Measurements from ENCODE around the gene TTC34. TPM values are rescaled to one million over a fixed set of nuclear protein-coding genes. Genes with fewer than 3 reads are reported as not detected.
A peak's percentile ranks its signal among the peaks of the same experiment; 100 is the strongest.

TTC34 gene
- total and polyA plus RNA-seq, 3 experiments from 2014 or later = 0.17 to 1.1 (median 1.1) TPM

DNA sequence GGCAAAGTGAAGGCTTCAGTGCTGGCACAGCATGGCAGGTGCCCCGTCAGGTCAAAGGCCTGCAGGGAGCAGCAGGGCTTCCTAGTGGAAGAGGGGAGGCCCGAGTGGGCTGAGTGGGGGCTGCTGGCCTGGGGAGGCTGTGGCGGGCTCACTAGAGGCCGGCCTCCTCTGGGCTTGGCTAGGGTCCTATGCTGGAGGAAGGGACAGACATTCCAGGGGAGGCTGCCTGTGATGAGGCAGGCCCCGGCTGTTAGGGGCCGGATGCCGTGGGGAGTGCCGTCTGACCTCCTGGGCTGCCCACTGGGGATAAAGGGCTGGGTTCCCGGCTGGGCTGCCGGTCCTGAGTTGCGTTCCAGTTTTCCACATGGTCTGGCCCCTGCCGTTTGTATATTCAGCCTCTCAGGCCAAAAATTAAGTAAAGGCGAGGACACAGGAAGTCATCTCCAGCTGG is 193.8 kb downstream of the TTC34 start:
- H3K27ac ChIP-seq (ENCODE audit: low read depth, low read length) = no peak overlapping the region
- Mint-ChIP-seq H3K4me1 (peaks cover 0 to 1% (median 0%) of the 10 kb centered on the region in 3 donors), H3K36me3 (no peaks in the 10 kb centered on the region), H3K9me3 (no peaks in the 10 kb centered on the region), H3K4me3 (no peak overlapping the region), H3K27me3 (peaks cover 3% of the 10 kb centered on the region in 2 donors), H3K27ac (no peak overlapping the region)
- CTCF ChIA-PET = no interaction called here
- no peaks in the 10 kb centered on the region for H3K9me3 ChIP-seq (ENCODE audit: low read length)
- H3K4me1 ChIP-seq (ENCODE audit: insufficient read depth, low read length) = no peaks in the 10 kb centered on the region
- H3K4me3 ChIP-seq (ENCODE audit: low read length) = no peak overlapping the region
- no peak for DNase-seq
- POLR2A ChIA-PET = no interaction called here
- H3K36me3 ChIP-seq (ENCODE audit: insufficient read depth, low read length) = no peaks in the 10 kb centered on the region
- no peaks in the 10 kb centered on the region for H3K27me3 ChIP-seq (ENCODE audit: insufficient read depth, low read length, poor library complexity, severe bottlenecking)

GRCh38 chr1:2606881-2607621 is 194.4 kb downstream of the TTC34 start:
- H3K4me1 Mint-ChIP-seq = peaks cover 0 to 1% (median 0%) of the 10 kb centered on the region in 3 donors
- POLR2A ChIA-PET = no interaction called here

DNA sequence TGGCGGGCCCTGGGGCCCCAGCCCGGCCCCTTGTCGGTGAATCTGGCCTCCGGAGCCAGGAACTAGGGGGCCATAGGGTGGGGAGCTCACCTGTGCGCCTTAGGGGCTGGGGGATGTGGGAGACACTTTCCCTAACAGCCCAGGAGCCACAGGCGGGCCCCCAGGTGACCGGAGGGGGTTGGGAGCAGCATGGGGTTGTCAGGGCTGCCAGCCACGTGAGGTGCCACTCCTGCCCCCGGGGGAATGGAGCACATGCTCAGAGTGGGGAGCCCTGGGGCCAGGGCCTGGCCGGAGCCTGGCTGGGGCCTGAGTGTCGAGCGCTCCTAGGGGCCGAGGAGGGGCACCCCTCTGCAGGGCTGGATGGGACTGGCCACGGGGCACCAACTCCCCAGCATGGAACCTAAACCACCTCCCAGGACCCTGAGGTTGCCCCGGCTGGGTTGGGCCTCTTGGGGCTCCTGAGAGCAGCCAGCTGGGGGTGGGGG is 195.1 kb downstream of the TTC34 start:
- Histone ChIP-seq H3K36me3 (ENCODE audit: insufficient read depth, low read length) (no peaks in the 10 kb centered on the region), H3K27ac (ENCODE audit: low read depth, low read length) (no peak overlapping the region), H3K4me3 (ENCODE audit: low read length) (no peak overlapping the region), H3K4me1 (ENCODE audit: insufficient read depth, low read length) (no peaks in the 10 kb centered on the region), H3K27me3 (ENCODE audit: insufficient read depth, low read length, poor library complexity, severe bottlenecking) (no peaks in the 10 kb centered on the region), H3K9me3 (ENCODE audit: low read length) (no peaks in the 10 kb centered on the region)
- DNase-seq = no peak
- peaks cover 3 to 5% of the 10 kb centered on the region in 2 donors for H3K27me3 Mint-ChIP-seq
- no peak overlapping the region for H3K4me3 Mint-ChIP-seq
- H3K4me1 Mint-ChIP-seq = peaks cover 0 to 1% (median 0%) of the 10 kb centered on the region in 3 donors
- POLR2A ChIA-PET = no interaction called here
- H3K27ac Mint-ChIP-seq = no peak overlapping the region
- no peaks in the 10 kb centered on the region for H3K36me3 Mint-ChIP-seq
- H3K9me3 Mint-ChIP-seq = no peaks in the 10 kb centered on the region
- CTCF ChIA-PET = no interaction called here

More at GRCh38 chr1:2606881-2607621, 194.4 kb downstream of the TTC34 start:
- Histone ChIP-seq H3K27ac (ENCODE audit: low read depth, low read length) (no peak overlapping the region), H3K36me3 (ENCODE audit: insufficient read depth, low read length) (no peaks in the 10 kb centered on the region), H3K27me3 (ENCODE audit: insufficient read depth, low read length, poor library complexity, severe bottlenecking) (no peaks in the 10 kb centered on the region), H3K4me1 (ENCODE audit: insufficient read depth, low read length) (no peaks in the 10 kb centered on the region), H3K4me3 (ENCODE audit: low read length) (no peak overlapping the region), H3K9me3 (ENCODE audit: low read length) (no peaks in the 10 kb centered on the region)
- no peak overlapping the region for H3K27ac Mint-ChIP-seq
- CTCF ChIA-PET = no interaction called here
- peaks cover 1 to 5% of the 10 kb centered on the region in 2 donors for H3K27me3 Mint-ChIP-seq
- H3K36me3 Mint-ChIP-seq = no peaks in the 10 kb centered on the region
- H3K4me3 Mint-ChIP-seq = no peak overlapping the region
- H3K9me3 Mint-ChIP-seq = no peaks in the 10 kb centered on the region
- DNase-seq = no peak

DNA sequence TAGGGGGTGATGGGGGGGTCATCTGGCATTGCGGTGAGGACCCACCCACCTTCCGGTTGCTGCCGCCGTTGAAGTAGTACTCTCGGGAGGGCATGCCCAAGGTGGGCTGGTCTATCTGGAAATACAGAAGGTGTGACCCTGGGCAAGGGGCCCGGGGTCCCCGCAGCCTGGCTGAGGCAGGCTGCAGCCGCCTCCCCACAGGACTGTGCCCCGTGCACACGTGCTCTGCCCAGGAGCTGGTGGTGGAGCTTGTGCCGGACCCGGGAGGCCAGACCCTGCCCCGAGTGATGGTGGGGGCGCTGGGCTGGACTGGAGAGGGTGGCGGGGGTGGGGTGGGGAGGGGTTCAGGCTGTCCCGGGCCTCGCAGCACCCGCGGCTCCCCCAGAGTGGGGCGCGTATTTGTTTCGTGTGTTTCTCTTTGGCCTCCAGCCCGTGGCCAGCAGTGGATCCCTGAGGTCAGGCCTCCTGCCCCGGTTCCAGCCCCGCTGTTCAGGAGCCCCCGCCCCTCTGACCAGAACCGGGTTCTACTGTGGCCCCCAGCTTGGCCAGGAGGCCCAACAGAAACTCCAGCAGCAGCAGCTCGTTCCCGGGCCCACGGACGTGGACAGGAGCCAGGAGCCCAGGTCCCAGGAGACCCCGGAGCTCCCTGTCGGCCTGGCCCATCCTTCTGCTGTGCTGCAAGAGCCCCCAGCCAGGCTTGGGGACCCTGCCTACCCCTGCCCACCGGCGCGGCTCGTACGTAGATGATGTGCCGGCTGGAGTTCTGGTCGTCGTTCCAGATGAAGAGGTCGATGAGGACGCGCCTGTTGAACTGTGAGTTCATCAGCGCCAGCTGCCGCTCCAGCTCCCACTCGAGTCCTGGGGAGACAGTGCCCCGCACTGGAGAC is 195.7 kb downstream of the TTC34 start:
- H3K27me3 ChIP-seq (ENCODE audit: insufficient read depth, low read length, poor library complexity, severe bottlenecking) = no peaks in the 10 kb centered on the region
- no peak overlapping the region for H3K4me3 Mint-ChIP-seq
- H3K4me1 Mint-ChIP-seq = peaks cover 0 to 1% (median 0%) of the 10 kb centered on the region in 3 donors
- no peak overlapping the region for H3K4me3 ChIP-seq (ENCODE audit: low read length)
- H3K27me3 Mint-ChIP-seq = peaks cover 3 to 5% of the 10 kb centered on the region in 2 donors
- no peaks in the 10 kb centered on the region for H3K36me3 ChIP-seq (ENCODE audit: insufficient read depth, low read length)
- H3K27ac Mint-ChIP-seq = no peak overlapping the region
- DNase-seq = no peak
- H3K36me3 Mint-ChIP-seq = no peaks in the 10 kb centered on the region
- no peaks in the 10 kb centered on the region for H3K9me3 Mint-ChIP-seq
- H3K4me1 ChIP-seq (ENCODE audit: insufficient read depth, low read length) = no peaks in the 10 kb centered on the region
- H3K9me3 ChIP-seq (ENCODE audit: low read length) = no peaks in the 10 kb centered on the region
- H3K27ac ChIP-seq (ENCODE audit: low read depth, low read length) = no peak overlapping the region
- CTCF ChIA-PET = no interaction called here
- POLR2A ChIA-PET = no interaction called here

GRCh38 chr1:2604844-2605508 is 196.5 kb downstream of the TTC34 start:
- Histone ChIP-seq H3K27me3 (ENCODE audit: insufficient read depth, low read length, poor library complexity, severe bottlenecking) (no peaks in the 10 kb centered on the region), H3K9me3 (ENCODE audit: low read length) (no peaks in the 10 kb centered on the region), H3K4me1 (ENCODE audit: insufficient read depth, low read length) (no peaks in the 10 kb centered on the region), H3K36me3 (ENCODE audit: insufficient read depth, low read length) (no peaks in the 10 kb centered on the region), H3K27ac (ENCODE audit: low read depth, low read length) (no peak overlapping the region), H3K4me3 (ENCODE audit: low read length) (no peak overlapping the region)
- H3K9me3 Mint-ChIP-seq = no peaks in the 10 kb centered on the region
- H3K27me3 Mint-ChIP-seq = peaks cover 3 to 5% of the 10 kb centered on the region in 2 donors
- ChIA-PET CTCF (no interaction called here), POLR2A (no interaction called here)
- H3K36me3 Mint-ChIP-seq = no peaks in the 10 kb centered on the region
- peaks cover 0 to 1% (median 0%) of the 10 kb centered on the region in 3 donors for H3K4me1 Mint-ChIP-seq
- no peak overlapping the region for H3K4me3 Mint-ChIP-seq
- no peak for DNase-seq
- H3K27ac Mint-ChIP-seq = no peak overlapping the region

- ChIA-PET POLR2A (no interaction called here), CTCF (no interaction called here)
- Histone ChIP-seq H3K9me3 (ENCODE audit: low read length) (no peaks in the 10 kb centered on the region), H3K4me3 (ENCODE audit: low read length) (no peak overlapping the region), H3K27me3 (ENCODE audit: insufficient read depth, low read length, poor library complexity, severe bottlenecking) (no peaks in the 10 kb centered on the region), H3K4me1 (ENCODE audit: insufficient read depth, low read length) (no peaks in the 10 kb centered on the region), H3K36me3 (ENCODE audit: insufficient read depth, low read length) (no peaks in the 10 kb centered on the region), H3K27ac (ENCODE audit: low read depth, low read length) (no peak overlapping the region)
- H3K4me1 Mint-ChIP-seq = peaks cover 0 to 1% (median 0%) of the 10 kb centered on the region in 3 donors
- H3K27ac Mint-ChIP-seq = no peak overlapping the region
- DNase-seq = peak in 1 of 5 donors; percentile 49
- no peaks in the 10 kb centered on the region for H3K9me3 Mint-ChIP-seq
- H3K4me3 Mint-ChIP-seq = no peak overlapping the region
- peaks cover 3 to 5% of the 10 kb centered on the region in 2 donors for H3K27me3 Mint-ChIP-seq
- H3K36me3 Mint-ChIP-seq = no peaks in the 10 kb centered on the region
Measured at GRCh38 chr1:2604156-2604843, 197.2 kb downstream of the TTC34 start.

DNA sequence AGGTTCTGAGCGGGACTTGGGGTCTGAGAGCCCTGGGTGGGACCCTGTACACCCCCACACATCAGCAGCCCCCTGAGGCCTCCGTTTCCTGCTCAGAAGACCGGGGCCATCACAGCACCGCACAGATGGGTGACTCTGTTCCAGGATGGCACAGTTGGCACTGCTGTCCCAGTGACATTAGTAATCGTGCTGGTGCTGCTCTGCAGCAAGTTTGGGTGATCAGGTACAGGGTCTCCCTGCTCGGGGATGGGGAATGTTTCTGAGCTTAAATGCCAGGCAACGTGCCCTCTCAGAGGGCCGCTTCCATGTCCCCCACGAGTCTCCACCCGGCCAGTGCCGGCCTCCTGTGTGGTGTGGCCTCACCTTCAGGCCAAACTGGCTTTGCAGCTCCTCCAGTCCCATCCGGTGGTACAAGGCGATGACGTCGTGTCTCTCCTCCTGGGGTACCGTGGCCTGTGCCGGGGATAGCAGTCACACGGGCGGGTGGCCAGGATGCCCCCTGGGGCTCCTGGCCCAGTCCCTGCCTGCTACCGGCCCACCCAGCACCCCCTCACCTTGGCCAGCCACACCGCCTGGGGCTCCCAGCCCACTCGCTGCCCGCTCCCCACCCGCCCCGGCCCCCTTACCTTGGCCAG is 197.9 kb downstream of the TTC34 start:
- Mint-ChIP-seq H3K4me3 (no peak overlapping the region), H3K9me3 (peaks cover 0 to 2% (median under 1%) of the 10 kb centered on the region in 5 donors), H3K36me3 (no peaks in the 10 kb centered on the region), H3K27ac (no peak overlapping the region), H3K4me1 (peaks cover 0 to 1% (median 0%) of the 10 kb centered on the region in 3 donors), H3K27me3 (peaks cover 3 to 5% of the 10 kb centered on the region in 2 donors)
- no peaks in the 10 kb centered on the region for H3K9me3 ChIP-seq (ENCODE audit: low read length)
- H3K27me3 ChIP-seq (ENCODE audit: insufficient read depth, low read length, poor library complexity, severe bottlenecking) = no peaks in the 10 kb centered on the region
- H3K4me1 ChIP-seq (ENCODE audit: insufficient read depth, low read length) = no peaks in the 10 kb centered on the region
- ChIA-PET POLR2A (no interaction called here), CTCF (no interaction called here)
- H3K4me3 ChIP-seq (ENCODE audit: low read length) = no peak overlapping the region
- DNase-seq = no peak
- no peak overlapping the region for H3K27ac ChIP-seq (ENCODE audit: low read depth, low read length)
- H3K36me3 ChIP-seq (ENCODE audit: insufficient read depth, low read length) = no peaks in the 10 kb centered on the region
